ENCODE measurements around the gene SNED1. TPM values are rescaled to one million over a fixed set of nuclear protein-coding genes. Genes with fewer than 3 reads are reported as not detected.

Gene SNED1
- total and polyA plus RNA-seq, 2 donors (not counting 1 experiment from before 2014, with no cell fraction given): 27.2 to 39.5 TPM

DNA sequence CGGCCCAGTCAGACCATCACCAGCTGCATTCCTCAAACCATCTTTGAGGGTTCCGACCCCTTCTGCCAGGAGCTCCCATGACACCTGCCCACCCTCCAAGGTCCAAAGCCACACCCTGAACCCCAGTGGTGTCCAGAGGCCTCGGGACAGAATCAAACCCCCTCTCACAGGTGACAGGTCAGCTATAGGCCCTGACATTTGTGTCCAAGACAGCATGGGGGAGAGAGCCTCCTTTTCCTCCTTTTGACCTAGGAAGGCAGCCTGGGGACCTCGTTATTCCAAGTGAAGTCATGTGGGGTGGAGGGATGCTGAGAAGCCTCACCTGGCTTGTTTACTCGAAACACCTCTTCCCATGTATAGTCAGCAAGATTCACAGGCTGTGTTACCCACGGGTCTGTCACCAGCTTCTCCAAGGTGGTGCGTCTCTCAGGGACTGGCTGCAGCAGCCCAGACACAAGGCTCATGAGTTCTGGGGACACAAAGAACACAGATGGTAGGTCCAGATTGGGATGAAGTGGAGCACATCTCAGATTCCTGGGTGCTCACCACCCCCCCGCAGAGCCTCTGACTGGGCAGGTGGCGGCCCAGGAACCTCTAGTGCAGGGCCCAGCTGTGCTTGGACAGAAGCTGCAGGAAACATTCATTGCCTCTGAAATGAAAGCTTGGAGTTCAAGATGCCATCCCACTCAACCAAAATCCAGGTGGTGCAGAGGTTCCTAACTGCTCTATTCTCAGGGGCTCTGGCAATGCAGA, 108.8 kb downstream of the SNED1 start:
- Histone ChIP-seq H4K20me1 (ENCODE audit: control insufficient read depth, extremely low read depth, insufficient read depth, low read length) (no peaks in the 10 kb centered on the region), H3K9me3 (ENCODE audit: control insufficient read depth, insufficient read depth, low read depth, low read length) (no peaks in the 10 kb centered on the region), H3K4me1 (ENCODE audit: control insufficient read depth, extremely low read depth, insufficient read depth, low read length) (no peaks in the 10 kb centered on the region), H3K27me3 (ENCODE audit: control insufficient read depth, insufficient read depth, low read length) (no peaks in the 10 kb centered on the region), H3K79me2 (ENCODE audit: control insufficient read depth, insufficient read depth, low read length) (no peaks in the 10 kb centered on the region), H3K36me3 (ENCODE audit: control insufficient read depth, insufficient read depth, low read length) (no peaks in the 10 kb centered on the region), H2AFZ (ENCODE audit: low read length) (no peak overlapping the region), H3K4me3 (replicated peaks in 1 of 4; ENCODE audit: control extremely low read depth in 1 of 4, insufficient read depth in 1 of 4, low read depth in 3 of 4, low read length in 4 of 4) (no peak overlapping the region), H3K9ac (ENCODE audit: insufficient read depth, low read length) (no peak overlapping the region), H3K27ac (ENCODE audit: insufficient read depth, low read length) (no peak overlapping the region), H3K4me2 (ENCODE audit: extremely low read depth, insufficient read depth, low read length) (no peak overlapping the region)
- no peak for DNase-seq (ENCODE audit: low read depth in 2 of 2)
- no peak for TF ChIP-seq EZH2 (IDR thresholded peaks at IDR 0.05; ENCODE audit: low read length, missing control alignments)
- TF ChIP-seq, protein P1, sequence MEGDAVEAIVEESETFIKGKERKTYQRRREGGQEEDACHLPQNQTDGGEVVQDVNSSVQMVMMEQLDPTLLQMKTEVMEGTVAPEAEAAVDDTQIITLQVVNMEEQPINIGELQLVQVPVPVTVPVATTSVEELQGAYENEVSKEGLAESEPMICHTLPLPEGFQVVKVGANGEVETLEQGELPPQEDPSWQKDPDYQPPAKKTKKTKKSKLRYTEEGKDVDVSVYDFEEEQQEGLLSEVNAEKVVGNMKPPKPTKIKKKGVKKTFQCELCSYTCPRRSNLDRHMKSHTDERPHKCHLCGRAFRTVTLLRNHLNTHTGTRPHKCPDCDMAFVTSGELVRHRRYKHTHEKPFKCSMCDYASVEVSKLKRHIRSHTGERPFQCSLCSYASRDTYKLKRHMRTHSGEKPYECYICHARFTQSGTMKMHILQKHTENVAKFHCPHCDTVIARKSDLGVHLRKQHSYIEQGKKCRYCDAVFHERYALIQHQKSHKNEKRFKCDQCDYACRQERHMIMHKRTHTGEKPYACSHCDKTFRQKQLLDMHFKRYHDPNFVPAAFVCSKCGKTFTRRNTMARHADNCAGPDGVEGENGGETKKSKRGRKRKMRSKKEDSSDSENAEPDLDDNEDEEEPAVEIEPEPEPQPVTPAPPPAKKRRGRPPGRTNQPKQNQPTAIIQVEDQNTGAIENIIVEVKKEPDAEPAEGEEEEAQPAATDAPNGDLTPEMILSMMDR (conservative IDR thresholded peaks at IDR 0.05 in 1 of 2, IDR thresholded peaks at IDR 0.05 in 1 of 2; ENCODE audit: low read depth in 1 of 2, low read length in 2 of 2): no peak

DNA sequence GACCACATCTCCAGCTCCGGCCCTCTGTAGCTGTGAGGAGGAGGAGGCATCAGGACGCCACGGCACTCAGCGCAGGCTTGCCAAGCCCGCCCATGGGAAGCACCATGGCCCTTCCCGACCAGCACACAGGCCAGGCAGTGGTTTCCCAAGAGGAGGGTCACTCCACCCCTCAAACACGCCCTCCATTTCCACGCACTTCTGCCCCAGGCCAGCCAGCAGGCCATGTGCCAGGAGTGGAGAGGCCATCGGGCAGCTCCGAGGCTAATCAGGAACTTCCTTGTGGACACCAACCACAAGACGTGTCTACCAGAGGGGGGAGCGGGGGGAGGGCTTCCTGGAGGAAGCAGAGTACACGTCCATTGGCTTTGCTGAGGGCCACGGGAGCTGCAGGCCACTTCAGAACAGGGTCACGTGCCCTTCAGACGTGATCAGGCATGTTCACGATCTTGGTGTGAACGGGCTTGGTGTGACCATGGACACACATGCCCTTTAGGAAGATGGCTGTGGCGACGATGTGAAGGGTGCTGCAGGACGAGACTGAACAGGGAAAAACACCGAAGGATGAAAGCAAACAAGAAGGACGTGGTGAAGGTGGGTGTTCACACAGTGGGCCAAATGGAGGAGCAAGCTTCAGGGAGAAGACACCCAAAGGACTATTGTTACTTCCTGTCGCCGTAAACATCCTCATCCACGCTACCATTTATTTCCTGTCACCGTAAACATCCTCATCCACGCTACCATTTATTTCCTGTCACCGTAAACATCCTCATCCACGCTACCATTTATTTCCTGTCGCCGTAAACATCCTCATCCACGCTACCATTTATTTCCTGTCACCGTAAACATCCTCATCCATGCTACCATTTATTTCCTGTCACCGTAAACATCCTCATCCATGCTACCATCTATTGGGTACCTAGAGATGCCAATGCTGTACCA, 110.1 kb downstream of the SNED1 start:
- Histone ChIP-seq H3K27me3 (ENCODE audit: control insufficient read depth, insufficient read depth, low read length) (no peaks in the 10 kb centered on the region), H3K79me2 (ENCODE audit: control insufficient read depth, insufficient read depth, low read length) (no peaks in the 10 kb centered on the region), H3K9me3 (ENCODE audit: control insufficient read depth, insufficient read depth, low read depth, low read length) (no peaks in the 10 kb centered on the region), H3K9ac (ENCODE audit: insufficient read depth, low read length) (no peak overlapping the region), H3K4me3 (replicated peaks in 1 of 4; ENCODE audit: control extremely low read depth in 1 of 4, insufficient read depth in 1 of 4, low read depth in 3 of 4, low read length in 4 of 4) (no peak overlapping the region), H3K27ac (ENCODE audit: insufficient read depth, low read length) (no peak overlapping the region), H2AFZ (ENCODE audit: low read length) (no peak overlapping the region), H3K36me3 (ENCODE audit: control insufficient read depth, insufficient read depth, low read length) (no peaks in the 10 kb centered on the region), H3K4me1 (ENCODE audit: control insufficient read depth, extremely low read depth, insufficient read depth, low read length) (no peaks in the 10 kb centered on the region), H3K4me2 (ENCODE audit: extremely low read depth, insufficient read depth, low read length) (no peak overlapping the region), H4K20me1 (ENCODE audit: control insufficient read depth, extremely low read depth, insufficient read depth, low read length) (no peaks in the 10 kb centered on the region)
- DNase-seq (ENCODE audit: low read depth in 2 of 2): no peak
- TF ChIP-seq, protein P1 (conservative IDR thresholded peaks at IDR 0.05 in 1 of 2, IDR thresholded peaks at IDR 0.05 in 1 of 2; ENCODE audit: low read depth in 1 of 2, low read length in 2 of 2): no peak
- TF ChIP-seq EZH2 (IDR thresholded peaks at IDR 0.05; ENCODE audit: low read length, missing control alignments): no peak
